OCI-M2 (cell line): ENCODE results near the gene GRAMD1B.
"Not testable (repeated sequence)": the region's sequence is repeated elsewhere in the genome, so short reads cannot be mapped to it uniquely, and the experiment has no call there.

Experiments
- DNase-seq: peaks from one replicate; lab custom pipeline; 2025; ENCODE audit not compliant: unreplicated experiment; lab: John Stamatoyannopoulos, UW

The GRAMD1B gene

DNA sequence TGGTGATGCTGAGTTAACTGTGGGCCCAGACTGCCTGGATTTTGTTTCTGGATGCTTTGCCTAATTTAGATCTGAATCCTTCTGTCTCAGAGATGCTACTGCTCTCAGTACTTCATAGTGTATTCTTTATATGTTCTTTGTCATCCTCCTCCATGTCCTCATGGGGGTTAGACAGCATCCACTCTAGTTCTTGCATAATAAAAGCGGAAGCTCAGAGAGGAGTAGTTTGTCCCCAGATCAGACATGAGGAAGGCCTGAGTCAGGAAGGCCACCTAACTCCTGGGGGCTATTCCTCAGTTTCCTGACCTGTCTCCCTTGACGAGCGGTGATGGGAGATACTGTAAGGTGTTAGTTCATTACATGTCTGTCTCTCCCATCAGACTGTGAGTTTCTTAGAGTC is 134.2 kb downstream of the GRAMD1B start:
- no peak for DNase-seq

DNA sequence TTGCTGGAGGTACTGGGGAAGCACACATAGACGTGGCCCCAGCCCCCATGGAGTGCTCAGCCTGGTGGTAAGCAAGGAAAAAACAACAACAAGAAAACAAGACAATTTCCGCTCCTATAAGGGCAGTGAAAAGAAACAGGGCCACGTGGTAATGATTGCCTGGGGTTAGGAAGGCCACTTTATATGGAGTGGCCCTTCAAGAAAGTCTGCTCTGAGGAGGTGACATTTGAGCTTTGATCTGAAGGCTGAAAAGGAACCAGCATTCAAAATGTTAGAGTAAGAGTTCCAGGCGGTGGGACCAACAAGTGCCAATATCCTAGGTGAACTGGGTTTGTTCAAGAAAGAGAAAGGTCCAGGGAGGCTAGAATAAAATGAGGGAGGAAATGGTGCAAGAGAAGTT is 136.8 kb downstream of the GRAMD1B start:
- DNase-seq = no peak

DNA sequence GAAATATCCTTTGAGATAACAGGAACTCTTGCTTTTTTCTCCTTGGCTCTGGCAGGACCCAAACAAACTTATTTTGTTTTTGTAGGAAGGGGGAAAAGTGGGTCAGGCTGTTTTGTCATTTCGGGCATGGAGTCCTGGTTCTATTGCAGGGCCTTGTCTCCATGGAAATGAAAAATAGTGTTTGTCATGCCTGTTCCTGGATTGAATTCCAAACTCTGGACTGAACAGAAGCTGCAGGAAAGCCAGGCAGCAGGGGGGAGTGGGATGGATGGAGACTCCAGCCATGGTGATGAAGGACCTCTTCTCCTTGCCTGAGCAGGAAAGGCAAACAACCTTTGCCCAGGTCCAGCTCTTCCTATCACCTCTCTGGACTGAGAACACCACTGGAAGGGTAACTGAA is 137.4 kb downstream of the GRAMD1B start:
- DNase-seq = no peak

DNA sequence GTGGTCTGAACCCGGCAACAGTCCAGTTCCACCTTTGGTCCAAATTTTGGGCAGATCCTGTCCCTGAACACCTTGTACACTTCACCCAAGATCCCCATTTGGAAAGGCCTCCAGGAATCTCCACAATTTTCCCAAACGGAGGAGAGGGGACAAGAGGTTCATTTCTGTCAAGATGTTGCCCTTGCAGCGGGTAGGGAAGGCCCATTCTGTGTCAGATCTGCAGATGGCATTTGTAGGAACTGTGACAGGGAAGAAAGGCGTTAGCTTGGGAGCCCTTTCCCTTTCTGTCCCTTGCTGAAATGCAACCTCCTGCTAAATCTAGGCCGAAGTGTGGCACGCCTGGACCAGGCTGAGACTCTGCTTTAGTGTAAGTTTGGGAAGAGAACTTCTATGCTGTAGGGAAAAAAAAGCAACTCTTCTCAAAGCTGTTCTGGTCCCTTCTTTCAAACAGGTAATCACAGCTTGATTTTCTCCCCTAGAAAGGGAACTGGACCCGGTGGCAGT is 138.3 kb downstream of the GRAMD1B start:
- no peak for DNase-seq

DNA sequence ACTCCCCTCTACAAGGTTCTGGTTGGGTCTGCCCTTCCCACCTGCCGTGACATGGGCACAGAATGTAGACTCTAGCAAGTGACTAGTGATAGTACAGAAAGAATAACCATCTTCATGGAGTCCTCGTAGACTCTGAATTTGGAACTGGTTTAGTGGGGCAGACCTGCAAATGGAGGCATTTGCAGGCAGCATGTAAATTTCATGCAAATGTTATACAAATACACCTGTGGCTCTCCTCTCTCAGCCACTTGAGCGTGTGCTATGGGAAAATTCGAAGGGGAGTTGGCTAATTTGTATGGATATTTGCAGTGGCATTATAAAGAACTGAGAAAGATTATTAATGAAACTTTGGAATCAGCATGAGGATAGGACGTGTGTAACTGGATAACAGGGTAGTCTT is 139.3 kb downstream of the GRAMD1B start:
- DNase-seq = no peak

DNA sequence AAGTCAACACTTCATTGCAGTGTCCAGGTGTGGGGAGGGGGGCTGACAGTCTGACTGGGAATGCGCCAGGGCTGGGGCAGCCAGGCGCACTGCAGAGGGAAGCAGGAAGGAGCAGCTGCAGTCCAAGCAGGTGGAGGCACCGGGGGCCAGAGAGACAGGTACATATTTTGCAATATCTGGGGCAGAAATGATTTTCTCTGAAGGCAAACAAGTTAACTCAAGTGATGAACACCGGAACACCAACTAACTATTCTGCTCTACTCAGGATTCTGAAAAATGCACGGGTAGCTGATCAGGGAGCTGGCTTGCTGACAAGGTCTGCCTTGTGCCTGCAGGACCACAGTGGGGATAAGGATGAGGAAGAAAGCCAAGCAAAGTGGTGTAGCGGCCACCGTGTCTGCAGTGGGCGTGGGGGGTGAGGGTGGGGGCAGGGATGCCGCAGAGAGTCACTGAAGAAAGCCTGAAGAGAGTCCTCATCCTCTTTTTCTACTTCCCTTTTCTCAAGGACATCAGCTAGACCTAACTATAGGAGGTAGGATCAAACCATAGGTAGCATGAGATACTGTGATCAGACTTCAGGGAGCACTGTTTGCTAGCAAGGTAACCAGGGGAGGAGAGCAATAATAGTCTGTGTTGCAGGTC is 141.0 kb downstream of the GRAMD1B start:
- no peak for DNase-seq

DNA sequence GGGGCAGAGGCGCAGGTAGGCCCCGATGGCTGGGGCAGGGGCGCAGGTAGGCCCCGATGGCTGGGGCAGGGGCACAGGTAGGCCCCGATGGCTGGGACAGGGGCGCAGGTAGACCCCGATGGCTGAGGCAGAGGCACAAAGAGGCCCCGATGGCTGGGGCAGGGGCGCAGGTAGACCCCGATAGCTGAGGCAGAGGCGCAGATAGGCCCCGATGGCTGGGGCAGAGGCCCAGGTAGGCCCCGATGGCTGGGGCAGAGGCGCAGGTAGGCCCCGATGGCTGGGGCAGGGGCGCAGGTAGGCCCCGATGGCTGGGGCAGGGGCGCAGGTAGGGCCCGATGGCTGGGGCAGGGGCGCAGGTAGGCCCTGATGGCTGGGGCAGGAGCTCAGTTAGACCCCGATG is 142.7 kb downstream of the GRAMD1B start:
- not testable (repeated sequence) for DNase-seq

DNA sequence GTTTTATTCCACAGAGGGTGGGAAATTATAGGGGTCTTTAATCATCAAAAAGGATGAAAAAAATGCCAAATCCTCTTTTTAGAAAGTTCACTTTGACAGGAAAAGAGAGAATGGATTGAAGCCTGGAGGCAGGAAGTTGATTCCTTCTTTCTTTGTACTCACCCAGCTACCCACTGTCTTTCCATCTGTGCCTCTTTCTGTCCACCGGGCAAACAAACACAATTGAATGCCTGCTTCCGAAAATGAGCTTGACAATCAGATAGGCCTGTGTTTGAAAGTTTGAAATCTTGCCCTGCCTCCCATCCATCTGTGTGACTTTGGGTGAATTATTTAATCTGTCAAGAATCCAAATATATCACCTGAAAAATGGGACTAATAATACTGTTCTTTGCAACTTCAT is 143.2 kb downstream of the GRAMD1B start:
- DNase-seq = no peak

DNA sequence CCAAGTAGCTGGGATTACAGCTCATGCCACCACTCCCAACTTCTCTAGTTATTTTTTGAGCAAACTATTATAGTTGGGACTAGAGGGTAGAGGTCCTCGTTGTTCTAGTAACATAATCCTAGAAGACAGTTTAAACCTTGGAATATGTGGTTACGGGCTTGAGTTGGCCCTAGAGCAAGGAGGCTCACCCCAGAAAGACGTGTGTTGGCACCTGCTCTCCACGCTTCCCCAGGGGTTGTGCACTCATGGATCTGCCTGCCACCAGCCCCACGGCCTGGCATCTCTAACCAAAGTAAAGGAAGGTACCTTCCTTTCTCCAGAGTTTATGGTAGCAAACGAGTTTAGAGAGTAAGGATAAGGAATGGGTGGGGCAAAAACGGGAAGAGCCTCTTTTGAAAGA is 145.4 kb downstream of the GRAMD1B start:
- DNase-seq = no peak

DNA sequence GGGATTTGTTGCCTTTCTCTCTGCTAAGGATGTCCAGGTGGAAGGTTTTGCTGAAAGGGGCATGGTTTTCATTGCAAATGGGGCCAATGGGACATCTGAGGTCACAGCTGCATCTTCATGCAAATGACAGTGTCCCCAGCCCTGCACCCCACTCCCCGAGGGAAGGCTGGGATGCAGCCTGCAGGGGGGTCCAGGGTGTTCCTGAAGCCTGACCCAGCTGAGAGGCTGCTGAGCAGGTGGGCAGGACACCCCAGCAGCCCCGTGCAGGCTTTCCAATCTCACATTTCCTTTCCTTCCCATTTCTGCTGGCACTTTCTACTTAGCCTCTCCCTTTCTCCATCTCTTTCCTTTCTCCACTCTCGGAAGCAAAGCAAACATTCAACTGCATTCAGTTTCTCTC is 146.0 kb downstream of the GRAMD1B start:
- no peak for DNase-seq

DNA sequence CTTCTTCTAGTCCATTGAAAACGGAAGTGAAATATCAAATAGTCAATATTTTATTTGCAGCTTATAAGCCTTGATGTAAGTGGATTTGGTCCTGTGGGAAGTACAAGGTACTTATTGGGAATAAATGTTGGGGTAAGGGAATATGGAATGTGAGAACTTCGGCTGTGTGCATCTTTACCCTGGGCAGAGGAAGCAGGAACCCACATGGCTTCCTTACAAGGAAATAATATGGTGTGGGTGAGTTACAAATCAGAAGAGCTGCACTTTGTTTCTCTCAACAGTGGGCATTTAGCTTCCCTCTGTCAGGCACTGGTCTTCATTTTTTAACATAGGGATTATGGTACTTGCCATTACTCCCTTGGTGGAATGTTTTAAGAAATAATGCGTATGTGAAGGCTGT is 146.4 kb downstream of the GRAMD1B start:
- no peak for DNase-seq

DNA sequence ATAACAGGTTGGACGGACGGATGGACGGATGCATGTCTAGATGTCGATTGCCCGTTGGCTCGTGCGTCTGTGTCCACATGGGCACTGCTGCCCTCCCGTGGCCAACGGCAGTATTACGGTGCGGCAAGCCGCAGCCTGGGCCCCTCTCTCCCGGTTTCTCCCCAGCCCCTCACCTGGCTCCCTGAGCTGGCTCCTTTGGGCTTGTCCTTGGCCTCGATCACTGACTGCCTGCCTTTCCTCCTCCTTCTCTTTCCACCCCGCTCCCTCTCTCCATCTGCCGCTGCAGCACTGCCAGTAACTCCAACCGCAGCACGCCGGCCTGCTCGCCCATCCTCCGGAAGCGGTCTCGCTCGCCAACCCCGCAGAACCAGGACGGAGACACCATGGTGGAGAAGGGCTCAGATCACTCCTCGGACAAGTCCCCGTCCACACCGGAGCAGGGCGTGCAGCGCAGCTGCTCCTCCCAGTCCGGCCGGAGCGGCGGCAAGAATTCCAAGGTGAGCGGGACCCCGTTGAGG is 147.1 kb downstream of the GRAMD1B start:
- DNase-seq = no peak

DNA sequence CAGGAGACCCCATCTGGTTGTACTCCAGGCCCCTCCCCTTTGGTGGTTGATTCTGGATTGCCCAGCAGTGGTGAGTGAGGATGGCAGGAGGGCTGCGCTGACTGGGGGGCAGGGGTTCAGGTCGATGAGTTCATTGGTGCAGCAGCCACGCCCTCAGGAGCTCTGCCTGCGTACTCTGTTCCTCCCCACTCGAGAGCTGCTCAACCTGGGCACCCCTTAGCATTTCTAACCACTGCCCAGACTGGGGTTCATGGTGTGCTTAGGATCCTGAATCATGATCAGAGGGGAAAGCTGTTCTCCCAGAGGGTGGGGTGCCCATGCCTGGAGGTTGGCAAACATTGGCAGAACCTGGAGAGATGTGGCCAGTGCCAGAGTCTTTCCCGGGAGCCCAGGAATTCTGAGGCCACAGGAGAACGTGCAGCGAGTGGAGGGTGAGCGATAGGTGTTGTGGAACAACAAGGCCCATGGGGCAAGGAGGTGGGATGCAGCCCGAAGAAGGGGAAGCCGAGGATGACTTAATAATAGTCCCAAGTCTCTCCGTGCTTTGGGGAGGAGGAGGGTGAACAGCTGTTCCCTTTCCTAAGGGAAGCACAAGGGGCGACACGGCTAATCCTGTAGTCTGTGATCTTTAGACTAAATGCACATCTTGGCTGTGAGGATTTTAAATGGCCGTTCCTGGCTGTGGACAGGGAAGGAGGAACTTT is 148.9 kb downstream of the GRAMD1B start:
- DNase-seq = no peak

DNA sequence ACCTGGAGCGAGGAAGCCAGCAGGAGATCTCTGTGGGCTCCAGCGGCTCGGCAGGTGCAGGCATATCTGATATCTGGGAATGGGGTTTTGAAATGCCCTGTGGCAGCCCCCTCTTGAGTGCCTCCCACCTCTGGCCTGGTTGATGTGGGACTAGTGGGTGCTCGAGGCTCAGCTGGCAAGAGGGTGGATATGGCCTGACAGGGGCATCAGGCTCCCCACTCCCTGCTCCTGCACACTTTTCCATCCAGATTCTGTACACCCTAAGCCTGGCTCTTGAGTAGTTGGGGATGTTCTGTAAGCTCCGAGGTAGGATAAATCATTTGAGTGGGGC is 149.4 kb downstream of the GRAMD1B start:
- no peak for DNase-seq

DNA sequence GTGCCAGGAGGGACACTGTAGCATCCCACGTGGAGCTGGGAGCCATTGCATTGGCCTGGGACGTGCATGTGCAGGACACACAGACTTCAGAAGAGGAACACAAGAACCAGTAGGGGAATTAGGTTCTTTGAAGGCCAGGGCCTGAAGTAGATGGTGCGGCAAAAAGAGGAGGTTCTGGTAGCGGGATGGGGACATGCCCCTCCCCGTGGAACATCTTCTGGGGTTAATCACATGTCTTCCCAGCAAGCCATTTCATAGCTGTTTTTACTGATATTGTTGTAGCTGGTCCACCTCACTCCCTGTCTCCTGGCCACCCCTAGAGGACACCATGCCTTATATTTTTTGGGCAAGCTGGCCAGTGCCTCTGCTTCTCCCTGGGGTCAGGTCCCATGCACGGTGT is 150.1 kb downstream of the GRAMD1B start:
- no peak for DNase-seq

DNA sequence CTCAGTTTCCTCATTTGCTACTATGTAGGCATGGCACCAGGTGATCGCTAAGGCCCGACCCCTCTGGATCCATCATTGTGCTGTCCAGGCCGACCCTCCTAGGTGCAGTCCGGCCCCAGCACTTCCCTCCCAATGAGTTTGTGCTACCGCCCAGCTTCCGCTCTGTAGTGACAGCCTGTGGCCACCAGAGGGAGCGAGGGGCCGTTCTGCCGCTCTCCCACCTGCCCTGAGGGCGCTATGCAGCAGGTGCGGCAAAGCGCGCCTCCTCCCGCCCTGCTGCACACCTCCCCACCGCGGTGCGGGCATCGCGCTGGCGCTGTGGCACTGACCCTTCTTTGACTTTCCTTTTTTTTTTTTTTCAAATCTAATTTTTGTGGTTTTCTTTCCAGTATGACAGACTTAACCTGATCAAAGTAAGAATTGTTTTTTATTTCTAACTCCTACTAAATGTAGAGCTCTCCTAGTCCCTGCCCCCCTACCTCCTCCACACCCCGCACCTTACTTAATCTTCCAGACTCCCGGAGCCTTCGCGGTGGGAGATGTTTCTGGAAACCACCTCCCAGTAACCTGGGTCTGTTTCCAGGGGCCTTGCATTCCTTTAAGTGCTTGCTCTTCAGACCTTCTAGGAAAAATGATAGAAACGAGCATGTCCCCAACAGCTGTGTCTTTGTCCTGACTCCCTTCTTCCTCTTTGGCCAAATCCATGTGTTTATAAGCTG is 150.6 kb downstream of the GRAMD1B start:
- no peak for DNase-seq

DNA sequence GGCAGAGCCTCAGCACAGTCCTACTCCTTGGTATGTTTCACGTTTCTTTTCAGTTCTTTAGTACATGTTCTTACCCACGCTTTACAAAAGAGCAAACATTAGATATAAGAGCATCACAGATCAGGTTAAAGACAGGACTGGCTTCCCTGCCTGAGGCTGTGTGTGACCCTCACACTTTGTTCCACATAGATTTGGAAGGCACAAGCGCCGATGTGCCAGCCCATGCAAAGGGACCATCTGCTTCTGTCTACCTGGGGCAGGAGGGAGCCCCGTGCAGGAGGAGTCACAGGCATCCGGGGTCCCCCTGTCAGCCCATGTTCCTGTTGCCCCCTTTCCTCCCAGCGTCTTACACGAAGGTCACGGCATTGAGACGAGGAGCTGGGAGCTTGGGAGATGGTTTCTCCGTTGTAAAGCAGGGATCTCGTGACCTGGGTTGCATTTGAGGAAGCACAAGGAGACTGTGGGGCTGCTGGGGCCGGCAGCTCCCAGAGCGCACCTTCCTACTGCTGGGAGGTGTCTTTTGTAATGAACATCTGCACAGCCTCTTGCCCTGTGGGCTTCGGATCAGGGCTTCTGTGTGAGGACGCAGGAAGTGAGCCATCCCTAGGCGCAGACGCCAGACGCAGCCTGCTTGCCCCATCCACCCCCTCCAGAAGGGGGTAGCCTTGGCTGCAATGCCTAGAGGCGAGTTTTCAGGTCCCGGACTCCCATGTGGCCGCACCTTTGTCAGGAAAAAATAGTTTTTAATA is 151.8 kb downstream of the GRAMD1B start:
- no peak for DNase-seq

DNA sequence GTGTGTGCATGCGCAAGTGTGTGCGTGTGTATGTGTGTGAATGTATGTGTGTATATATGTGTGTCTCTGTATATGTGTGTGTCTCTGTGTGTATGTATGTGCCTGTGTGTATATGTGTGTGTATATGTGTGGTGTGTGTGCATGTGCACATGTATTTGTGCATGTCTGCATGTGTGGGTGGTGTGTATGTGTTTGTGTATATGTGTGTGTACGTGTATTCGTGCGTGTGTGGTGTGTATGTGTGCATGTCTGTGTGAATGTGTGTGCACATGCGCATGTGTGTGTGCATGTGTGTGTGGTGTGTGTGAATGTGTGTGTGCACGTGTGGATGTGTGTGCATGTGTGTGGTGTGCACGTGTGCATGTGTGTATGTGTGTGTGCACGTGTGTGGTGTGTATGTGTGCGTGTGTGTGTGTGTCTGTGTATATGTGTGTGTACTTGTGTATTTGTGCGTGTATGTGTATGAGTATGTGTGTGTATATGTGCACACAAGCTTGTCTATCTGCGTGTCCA is 153.0 kb downstream of the GRAMD1B start:
- no peak for DNase-seq

DNA sequence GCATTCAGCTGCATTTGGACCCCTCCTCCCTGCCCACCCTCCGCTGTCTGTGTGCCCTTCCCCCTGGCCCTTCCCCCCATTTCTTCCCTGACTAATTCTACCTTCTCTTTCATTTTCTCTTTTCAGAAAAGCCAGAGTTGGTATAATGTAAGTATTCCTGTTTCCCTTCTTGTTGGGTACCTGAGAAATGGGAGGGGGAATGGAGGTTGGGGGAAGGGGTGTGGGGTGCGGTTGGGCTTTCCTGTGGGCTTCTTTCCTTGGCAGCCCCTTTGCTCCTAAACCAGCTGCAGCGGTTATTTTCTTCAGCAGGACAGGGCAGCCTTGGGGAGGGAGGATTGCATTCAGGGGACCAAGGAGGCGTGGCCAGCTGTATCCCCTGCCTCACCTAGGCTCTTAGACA is 154.1 kb downstream of the GRAMD1B start:
- no peak for DNase-seq

DNA sequence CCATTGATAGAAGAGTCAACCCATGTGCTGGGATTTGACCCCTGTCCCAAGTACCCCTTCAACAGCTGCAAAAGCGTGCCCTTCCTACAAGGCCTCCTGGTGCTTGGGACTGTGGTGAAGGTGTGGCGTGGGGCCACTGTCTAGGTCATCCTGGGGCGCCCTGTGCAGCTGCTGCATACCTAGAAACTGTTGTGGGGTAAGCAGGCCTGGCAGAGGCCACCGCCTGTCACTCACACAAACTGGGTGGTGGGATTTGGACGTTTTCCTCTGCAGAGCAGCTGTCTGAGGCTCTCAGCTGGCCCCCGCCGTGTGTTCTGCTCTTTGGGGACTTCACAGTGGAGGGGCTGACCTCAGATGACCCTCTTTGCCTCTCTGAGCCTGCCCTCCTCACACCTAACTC is 154.7 kb downstream of the GRAMD1B start:
- no peak for DNase-seq

DNA sequence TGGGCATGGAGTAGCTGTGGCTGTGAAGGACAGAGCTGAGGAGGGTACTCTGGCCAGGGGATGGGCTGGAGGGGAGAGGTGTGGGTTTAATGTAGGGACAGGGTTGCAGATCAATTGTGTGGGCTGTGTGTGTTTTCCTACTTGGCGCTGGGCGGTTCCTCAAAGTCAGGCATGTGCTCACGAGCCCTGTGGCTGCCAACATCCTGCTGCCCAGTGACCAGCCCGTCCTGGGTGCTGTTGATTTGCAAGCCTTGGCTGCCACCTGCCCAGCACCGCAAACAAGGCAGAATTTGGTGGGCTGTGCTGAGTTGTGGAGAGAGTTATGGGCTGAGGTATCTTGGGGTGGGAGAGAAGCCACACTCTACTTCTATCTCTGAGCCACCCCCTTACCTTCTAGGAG is 155.1 kb downstream of the GRAMD1B start:
- no peak for DNase-seq
